HL-60 (cell line): ENCODE data around the gene NT5DC3.

Experiments used
- DNase-seq, 2 experiments: peaks; one replicate each; pipeline ENCODE4 v3.0.0-alpha.2; 2010 to 2020; ENCODE audit warnings: low read depth in 1 of 2, low spot score in 1 of 2
- H3K27ac ChIP-seq: fragments of 250-450 bp; sonication (Bioruptor Pico); replicated peaks from 2 replicates; pipeline ENCODE4 v1.5.1; 2020; ENCODE audit warnings: mild to moderate bottlenecking, moderate library complexity
- H3K27me3 ChIP-seq: fragments of 250-450 bp; sonication (Bioruptor Pico); 2 replicates; pipeline ENCODE4 v1.5.1; 2021; ENCODE audit warnings: mild to moderate bottlenecking, moderate library complexity; ENCODE audit not compliant: insufficient read depth, poor library complexity, severe bottlenecking
- H3K4me3 ChIP-seq: replicated peaks from 2 replicates; pipeline ENCODE4 v1.5.1; 2011; ENCODE audit warnings: mild to moderate bottlenecking, control low read depth, low read length; ENCODE audit not compliant: insufficient read depth
- CTCF ChIP-seq: IDR thresholded peaks from one replicate; pipeline ENCODE4 v1.5.1; 2011; ENCODE audit warnings: low read length, control low read depth, inconsistent platforms; ENCODE audit not compliant: insufficient read depth
- GABPA ChIP-seq: IDR thresholded peaks from 2 replicates; pipeline ENCODE4 v1.6.1; 2012; ENCODE audit warnings: low read depth
- POLR2AphosphoS5 ChIP-seq: IDR thresholded peaks from 2 replicates; pipeline ENCODE4 v1.6.1; 2012; ENCODE audit warnings: low read depth
- SPI1 ChIP-seq: IDR thresholded peaks from 2 replicates; pipeline ENCODE4 v1.6.1; 2012; ENCODE audit warnings: low read depth, mild to moderate bottlenecking, borderline replicate concordance
- TF ChIP-seq, protein P1 (sequence below): IDR thresholded peaks from 2 replicates; pipeline ENCODE4 v1.6.1; 2012; ENCODE audit warnings: low read depth; ENCODE audit not compliant: insufficient replicate concordance

NT5DC3 gene

DNA sequence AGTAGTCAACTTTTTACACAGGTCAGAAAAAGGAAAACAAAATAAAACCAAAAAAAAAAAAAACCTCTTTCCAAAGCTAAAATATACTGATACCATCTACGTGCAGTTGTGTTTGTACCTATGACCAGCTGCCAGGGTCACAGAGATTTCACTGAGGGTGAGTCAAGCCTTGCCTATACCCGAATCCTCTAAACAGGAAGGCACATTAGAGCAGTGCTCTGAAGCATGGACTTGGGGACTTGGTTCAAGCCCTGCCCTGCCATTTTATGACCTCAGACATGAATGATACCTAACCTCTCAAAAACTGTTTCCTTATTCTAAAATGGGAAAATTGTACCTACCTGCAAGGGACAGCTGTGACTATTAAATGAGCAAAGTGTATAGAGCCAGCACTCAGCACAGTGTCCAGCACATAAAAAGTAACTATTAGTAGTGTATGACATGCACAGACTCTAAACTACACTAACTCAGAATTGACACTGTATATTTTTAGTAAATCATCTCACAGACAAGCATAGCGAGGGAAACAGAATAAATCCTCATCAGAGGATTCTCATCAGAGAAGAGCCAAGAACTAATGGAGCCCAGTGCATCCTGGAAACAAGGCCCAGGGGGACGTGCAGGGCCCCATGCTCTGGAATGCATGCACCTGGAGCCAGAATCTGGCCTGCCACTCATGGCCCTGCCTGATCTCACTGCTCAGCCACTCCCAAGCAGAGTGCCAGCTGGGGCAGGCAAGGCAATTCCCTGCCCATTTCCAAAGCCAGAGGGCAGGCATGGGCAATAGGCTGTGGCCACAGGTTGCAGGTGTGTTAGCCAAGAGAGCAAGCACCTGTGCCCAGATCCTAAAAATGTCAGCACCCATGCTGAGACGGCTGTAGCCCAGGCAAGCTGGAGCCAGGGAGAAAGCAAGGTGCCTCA, 57.0 kb downstream of the NT5DC3 start:
- Histone ChIP-seq H3K27ac (no peak overlapping the region), H3K4me3 (no peak overlapping the region), H3K27me3 (no peaks in the 10 kb centered on the region)
- DNase-seq, result no peak
- TF ChIP-seq GABPA (no peak), CTCF (no peak), SPI1 (no peak), POLR2AphosphoS5 (no peak)
- TF ChIP-seq, protein P1, sequence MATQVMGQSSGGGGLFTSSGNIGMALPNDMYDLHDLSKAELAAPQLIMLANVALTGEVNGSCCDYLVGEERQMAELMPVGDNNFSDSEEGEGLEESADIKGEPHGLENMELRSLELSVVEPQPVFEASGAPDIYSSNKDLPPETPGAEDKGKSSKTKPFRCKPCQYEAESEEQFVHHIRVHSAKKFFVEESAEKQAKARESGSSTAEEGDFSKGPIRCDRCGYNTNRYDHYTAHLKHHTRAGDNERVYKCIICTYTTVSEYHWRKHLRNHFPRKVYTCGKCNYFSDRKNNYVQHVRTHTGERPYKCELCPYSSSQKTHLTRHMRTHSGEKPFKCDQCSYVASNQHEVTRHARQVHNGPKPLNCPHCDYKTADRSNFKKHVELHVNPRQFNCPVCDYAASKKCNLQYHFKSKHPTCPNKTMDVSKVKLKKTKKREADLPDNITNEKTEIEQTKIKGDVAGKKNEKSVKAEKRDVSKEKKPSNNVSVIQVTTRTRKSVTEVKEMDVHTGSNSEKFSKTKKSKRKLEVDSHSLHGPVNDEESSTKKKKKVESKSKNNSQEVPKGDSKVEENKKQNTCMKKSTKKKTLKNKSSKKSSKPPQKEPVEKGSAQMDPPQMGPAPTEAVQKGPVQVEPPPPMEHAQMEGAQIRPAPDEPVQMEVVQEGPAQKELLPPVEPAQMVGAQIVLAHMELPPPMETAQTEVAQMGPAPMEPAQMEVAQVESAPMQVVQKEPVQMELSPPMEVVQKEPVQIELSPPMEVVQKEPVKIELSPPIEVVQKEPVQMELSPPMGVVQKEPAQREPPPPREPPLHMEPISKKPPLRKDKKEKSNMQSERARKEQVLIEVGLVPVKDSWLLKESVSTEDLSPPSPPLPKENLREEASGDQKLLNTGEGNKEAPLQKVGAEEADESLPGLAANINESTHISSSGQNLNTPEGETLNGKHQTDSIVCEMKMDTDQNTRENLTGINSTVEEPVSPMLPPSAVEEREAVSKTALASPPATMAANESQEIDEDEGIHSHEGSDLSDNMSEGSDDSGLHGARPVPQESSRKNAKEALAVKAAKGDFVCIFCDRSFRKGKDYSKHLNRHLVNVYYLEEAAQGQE, result no peak

DNA sequence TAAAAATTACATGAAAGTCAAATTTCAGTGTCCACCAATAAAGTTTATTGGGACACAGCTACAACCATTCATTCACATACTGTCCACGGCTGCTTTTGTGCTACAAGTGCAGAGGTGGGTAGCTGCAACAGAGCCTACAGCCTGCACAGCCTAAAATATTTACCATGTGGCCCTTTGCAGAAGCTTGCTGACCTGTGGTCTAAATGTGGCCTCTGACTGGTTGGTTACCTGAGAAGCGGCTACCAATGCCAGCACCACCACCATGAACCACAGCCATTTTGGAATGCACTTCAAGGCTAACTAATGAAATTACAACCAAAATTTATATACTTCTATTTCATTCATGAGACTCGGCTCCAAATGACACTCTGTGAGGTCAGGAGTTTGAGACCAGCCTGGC, 58.6 kb downstream of the NT5DC3 start:
- DNase-seq, result no peak
- Histone ChIP-seq H3K4me3 (no peak overlapping the region), H3K27ac (no peak overlapping the region), H3K27me3 (no peaks in the 10 kb centered on the region)
- TF ChIP-seq GABPA (no peak), SPI1 (no peak), CTCF (no peak), POLR2AphosphoS5 (no peak)
- TF ChIP-seq, protein P1, result no peak

DNA sequence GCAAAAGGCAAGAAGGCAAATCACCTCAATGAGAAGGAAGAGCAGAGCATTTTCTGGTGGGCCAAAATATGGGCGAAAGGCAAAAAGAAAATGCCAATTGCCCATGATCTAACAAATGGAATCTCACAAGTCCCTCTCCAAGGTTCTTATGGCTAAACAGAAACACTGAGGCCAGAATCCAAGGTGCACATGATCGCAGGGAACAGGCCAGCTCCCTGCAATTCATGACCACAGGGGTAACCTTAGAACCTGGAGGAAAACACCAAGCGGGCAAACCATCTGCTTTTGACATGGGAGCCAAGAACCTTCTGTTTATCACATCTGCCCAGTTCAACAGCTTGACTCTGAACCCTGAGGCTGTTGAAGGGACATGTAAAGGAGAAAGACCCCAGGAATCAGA, 60.0 kb downstream of the NT5DC3 start:
- TF ChIP-seq GABPA, result no peak
- TF ChIP-seq POLR2AphosphoS5, result no peak
- TF ChIP-seq, protein P1, result no peak
- Histone ChIP-seq H3K27ac (no peak overlapping the region), H3K27me3 (no peaks in the 10 kb centered on the region), H3K4me3 (no peak overlapping the region)
- DNase-seq, result no peak
